NCI-H2171 (cell line): ENCODE data around the gene CEACAM18.
"Not testable (repeated sequence)": the region's sequence is repeated elsewhere in the genome, so short reads cannot be mapped to it uniquely, and the experiment has no call there.

Experiments used
- DNase-seq: peaks from one replicate; lab custom pipeline; 2025; lab: John Stamatoyannopoulos, UW

The CEACAM18 gene

DNA sequence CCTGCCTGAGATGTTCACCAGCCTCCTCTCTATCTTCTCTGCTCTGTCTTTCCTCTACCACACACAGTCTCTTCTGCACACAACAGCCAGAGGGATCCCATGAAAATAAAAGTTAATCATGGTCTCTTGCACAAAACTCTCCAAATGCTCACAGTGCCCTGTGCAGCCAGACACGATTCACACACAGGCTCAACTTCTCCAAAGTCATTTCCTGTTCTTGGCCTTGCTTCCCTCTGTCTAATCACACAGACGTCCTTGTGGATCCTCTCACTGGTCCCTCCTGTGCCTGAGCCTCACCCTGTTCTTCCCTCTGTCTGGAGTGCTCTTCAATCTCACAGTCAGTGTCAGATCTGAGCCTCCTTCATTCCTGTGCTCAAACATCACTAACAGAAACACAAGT is 15.4 kb downstream of the CEACAM18 start:
- no peak for DNase-seq

DNA sequence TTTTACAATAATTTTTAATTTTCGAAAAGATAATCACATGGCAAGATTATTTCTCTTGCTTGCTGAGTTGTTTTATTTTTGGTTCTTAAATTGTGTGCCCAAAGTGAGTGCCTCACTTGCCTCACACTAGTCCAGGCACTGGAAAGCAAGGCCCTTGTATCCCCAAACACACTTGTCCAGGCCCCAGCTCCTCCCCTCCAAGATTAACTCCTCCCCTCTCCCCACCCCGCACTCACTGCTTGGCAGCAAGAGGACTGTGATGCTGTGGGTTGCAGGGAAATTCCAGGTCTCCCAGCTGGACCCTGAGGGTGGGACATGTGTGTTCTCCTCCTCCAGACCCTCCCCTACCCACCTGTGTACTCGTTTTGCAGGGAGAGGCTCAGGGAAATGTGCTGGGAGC is 19.3 kb downstream of the CEACAM18 start:
- no peak for DNase-seq

DNA sequence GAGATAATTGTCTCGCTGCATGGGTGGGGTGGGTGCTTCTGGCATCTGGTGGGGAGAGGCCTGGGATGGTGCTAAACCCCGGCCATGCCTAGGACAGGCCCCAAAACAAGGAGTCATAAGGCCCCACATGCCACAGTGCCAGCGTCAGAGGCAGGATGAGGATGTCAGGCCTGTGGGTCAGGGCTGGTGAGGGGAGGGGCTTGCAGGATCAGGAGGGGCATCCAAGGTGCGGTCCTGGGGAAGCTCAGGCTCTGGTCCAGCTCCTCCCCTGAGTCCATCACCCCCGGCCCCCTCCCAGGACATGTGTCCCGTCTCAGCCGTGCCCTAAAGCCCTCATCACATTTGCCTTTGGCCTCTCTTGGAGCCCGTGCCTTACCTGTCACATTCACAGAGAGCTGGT is 22.6 kb downstream of the CEACAM18 start:
- not testable (repeated sequence) for DNase-seq

DNA sequence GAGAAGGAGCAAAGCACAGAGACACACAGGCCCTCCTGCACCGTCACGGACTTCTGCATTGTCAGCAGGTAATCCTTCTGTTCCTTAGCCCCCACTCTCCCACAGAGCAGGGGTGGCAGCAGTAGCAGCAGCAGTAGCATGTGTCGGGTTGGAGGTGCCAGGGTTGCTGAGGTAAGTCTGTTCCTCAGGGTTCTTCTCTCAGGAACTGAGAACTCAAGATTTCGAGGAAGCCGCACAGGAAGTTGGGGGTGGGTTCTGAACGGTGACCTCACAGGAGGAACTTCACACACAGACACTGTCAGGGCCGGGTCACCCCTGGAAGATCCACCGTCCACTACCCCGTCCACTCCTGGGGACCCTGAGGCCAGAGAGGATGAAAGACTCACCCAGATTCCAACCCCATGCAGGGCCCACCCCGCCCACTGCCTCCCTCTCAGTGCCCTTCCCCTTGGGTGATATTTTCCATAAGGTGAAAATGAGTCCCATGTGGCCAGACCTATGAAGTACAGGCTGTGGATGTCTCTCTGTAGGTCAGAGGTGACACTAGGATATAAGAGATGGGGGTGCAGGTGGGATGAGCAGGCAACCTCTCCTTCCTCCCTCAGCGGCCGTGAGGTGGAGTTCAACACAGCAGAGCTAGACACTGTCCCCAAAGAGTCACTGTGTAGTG is 23.4 kb downstream of the CEACAM18 start, which contains the start of gene SIGLEC12:
Gene SIGLEC12 (minus strand): TSS at position 207 of the 670 bp plus-strand sequence. CDS start 67 bp downstream, at position 140.
- no peak for DNase-seq

DNA sequence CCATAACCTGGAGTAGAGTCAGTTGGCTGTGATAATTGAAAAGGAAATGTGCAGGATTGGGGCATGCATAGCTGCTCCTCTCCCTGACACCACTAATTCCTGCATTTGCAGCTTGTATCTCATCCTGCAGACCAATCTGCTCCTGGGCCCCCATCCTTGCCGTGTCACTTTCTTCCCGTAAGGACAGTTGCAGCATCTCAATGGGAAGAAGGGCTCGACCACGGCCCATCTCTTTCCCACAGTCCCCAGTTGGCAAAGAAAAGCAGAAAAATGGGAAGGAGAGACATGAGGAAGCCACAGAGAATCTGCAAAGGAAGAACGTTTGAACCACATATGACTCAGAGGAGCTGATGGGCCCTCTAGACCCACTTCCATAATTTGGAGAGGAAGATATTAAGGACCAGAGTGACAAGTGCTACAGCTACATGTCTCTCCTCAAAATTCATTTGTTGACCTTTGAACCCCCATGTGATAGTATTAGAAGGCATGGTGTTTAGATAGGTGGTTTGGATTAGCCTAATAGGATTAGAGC is 25.0 kb downstream of the CEACAM18 start:
- DNase-seq: no peak

DNA sequence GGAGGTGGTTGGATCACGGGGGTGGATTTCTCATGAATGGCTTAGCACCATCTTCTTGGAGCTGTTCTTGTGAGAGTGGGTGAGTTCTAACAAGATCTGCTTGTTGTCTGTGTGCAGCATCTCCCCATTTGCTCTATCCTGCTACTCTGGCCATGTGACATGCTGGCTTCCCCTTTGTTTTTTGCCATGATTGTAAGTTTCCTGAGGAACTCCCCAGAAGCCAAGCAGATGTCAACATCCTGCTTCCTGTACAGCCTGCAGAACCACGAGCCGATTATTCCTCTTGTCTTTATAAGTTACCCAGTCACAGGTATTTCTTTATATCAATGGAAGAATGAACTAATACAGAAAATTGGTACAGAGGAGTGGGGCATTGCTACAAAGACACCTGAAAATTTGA is 25.6 kb downstream of the CEACAM18 start:
- no peak for DNase-seq

DNA sequence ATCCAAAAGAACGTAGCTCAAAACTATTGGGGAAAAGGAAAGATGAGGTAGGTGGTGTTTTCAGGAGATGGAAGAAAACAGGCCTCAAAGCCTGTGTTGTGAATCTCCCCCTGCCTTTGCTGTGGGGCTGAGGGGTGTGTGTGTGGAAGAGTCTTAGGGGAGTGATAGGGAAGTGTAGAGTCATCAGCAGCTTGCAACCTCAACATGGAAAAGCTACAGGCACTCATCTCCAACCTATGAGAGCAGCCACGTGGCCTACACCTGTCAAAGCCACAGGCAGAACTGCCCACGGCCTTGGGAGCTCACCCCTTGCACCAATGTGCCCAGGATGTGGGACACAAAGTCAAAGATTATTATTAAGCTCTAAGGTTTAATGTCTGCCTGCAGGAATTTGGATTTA is 27.6 kb downstream of the CEACAM18 start:
- no peak for DNase-seq

DNA sequence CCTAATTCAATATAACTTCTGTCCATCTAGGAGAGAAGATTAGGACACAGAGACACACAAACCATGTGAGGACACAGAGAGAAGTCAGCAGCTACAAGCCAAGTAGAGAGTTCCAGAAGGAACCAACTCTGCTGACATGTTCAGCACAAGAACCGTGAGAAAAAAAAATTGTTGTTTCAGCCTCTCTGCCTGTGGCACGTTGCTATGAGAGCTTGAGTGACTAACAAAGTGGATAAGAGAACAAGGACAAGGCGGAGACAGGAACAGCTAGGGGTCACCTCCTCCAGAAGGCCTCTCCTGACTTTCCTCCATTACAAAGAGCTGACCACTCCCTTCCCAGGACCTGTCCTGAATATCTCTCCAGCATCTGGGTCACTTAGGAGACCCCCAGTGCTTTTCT is 28.9 kb downstream of the CEACAM18 start:
- DNase-seq: no peak

DNA sequence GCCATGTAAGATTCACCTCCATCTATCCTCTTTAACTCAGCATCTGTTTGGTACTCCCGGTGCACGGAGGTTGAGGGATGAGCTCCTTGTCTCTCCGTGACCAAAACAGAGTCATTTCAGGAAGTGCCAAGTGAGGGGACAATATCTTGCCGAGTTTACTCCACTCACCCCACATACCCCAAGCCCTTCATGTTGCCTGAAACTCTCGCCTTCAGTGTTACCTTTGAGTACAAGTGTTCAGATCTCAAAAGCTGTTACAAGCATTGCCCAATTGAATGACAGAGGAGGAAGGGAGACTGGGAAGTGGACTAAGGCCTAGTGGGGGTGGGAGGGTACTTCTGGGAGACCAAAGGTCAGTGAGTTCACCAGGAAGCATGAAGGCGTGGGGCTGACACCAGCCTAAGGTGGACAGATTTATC is 29.3 kb downstream of the CEACAM18 start:
- DNase-seq: no peak

DNA sequence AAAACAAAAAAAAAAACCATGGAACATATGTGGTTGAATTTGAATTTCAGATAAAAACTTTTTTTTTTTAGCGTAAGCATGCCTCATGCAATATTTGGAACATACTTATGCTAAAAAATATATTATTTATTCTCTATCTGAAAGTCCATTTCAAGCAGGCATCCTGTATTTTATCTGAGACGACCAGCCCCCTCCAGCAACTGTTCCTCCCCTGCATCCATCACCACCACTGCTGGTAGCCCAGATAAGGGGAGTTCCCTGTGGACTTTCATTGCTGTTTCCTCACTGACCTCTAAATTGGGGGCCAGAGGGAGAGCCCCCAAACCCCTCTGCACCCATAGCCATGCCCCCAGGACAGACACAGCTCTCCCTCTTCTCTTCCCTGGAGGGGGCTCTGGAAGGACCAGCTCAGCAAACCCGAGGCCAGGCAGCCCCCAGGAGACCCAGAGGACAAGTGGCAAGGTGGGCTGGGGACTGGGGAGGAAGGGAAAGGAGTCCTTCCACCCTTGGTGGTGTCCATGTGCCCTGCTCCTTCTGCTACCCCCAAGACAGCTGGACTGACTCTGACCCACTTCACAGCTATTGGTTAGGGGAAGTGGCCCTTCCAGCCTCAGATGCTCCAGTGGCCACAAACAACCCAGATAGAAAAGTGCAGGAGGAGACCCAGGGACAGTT is 29.9 kb downstream of the CEACAM18 start:
- DNase-seq: no peak

DNA sequence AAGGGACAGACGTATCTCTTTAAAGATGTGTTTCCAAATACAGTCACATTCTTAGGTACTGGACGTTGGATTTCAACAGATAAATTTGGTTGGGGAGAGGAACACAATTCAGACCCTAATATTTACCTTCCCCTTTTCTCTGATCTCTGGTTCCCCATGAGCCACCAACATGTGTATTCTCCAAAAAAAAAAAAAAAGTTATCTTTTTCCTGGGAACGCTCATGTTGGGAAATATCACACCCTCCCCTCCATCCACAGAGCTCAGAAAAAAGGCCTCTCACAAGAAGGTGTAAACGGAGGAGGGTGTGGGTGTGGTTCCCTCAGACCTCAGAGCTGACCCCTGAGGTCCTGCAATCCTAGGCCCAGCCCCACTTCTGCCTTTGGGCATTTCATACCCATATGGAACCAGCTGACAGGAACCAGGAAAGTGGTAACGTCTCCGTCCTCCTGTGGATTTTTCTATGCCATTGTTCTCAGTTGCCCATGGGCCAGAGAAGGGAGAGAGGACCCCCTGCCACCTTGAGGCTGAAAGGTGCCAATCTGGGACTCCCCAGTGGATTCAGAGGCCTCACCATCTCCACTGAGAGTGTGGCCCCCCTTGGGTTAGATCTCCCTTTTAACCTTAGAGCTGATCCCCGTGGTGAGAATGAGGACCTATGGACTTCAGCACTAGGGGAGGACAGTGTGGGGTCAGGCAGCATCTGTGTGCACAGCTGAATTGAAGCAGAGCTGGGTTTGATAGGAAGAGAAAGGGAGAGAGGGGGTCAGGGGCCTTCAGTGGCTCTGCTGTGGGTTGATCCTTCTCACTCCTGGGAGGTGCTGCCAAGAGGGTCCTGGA is 31.7 kb downstream of the CEACAM18 start:
- DNase-seq: no peak

DNA sequence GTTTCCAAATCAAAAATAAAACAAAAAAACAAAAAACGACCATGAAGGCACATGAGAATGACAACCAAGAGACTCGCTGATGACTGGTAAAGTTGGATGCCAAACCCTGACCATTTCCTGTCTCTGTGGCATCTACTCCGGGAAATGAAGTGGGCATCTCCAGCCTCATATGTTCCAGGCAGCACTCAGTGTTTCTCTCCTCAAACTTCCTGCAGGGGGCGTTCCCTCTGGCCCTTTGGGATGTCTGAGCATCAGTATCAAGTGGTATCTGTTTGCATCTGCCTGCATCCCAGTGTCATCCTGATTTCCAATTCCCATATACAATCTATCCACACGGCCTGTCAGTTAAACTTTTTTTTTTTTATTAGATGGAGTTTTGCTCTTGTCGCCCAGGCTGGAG is 33.0 kb downstream of the CEACAM18 start:
- no peak for DNase-seq

DNA sequence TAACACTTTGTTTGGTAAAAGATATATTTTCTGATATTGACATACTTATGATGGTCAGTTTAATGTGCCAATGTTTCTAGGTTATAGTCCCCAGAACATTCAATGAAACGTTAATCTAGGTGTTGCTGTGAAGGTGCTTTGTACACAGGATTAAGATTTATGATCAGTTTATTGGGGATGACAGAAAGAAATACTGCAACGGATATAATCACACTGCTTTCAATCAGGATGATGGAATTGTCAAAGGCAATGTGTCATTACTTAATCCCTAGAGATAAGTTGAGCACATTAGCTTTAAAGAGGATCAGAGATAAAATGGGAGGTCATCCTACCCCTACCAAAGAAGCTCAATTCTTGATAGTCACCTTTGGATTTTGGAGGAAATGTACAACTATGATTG is 35.6 kb downstream of the CEACAM18 start:
- no peak for DNase-seq

DNA sequence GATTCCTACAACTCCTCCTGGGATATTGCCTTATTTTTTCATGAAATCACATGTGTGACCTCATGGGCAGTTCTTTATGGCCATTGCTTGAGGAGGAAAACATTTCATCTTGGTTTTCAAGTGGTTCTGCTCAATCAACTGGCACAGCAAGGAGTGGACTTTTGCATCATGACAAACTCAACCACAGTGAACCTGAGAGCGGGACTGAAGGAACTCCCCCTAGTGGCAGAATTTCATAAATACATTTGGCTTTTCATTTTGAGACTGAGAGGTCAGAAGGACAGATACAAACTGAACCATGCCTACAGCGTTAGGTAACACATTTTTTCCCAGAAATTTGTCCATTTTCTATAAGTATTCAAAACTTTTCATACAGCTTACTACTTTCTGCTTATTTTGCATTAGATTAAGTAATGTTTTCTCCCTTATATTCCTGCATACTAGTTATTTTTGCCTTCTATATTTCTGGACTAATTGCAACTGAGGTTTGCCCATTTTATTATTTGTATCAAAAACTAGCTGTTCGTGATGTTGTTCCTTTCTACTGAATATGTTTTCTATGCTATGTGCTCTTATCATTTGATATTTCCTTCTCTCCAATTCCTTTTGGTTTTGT is 36.6 kb downstream of the CEACAM18 start:
- DNase-seq: peak; percentile 1

DNA sequence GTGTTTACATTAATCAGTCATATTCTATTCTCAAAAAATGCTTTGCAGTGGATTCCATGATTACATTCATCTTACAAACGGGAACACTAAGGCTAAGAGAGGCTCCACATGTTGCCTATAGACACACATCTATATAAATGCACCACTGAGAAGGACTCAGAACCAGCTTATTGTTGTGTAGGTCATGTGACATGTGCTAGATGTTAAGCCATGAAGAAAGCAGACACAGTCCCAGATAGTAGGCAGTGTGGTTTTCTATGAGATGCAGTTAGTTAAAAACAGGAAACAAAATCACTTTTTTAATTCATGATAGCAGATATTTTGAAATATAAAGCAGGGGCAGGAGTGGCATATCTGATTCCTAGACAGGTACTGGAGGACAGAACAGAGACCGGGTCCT is 42.4 kb downstream of the CEACAM18 start:
- DNase-seq: no peak

DNA sequence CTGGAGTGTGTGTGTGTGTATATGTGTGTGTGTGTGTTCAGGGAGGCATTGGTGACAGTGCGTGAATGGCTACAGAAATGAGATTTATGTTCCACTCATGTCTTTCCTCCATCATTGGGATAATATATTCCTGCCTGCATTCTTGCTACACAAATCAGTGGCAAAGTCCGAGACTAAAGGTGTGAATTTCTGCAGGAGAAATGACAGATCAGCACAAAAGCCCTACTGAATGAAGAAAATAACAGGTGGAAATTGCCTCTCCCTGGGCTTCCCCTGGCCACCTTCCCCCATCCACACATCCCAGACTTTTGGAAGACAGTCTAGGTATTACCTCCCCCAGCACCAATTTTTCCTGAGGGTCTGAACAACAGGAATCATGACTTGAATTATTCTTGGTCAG is 43.0 kb downstream of the CEACAM18 start:
- DNase-seq: no peak

DNA sequence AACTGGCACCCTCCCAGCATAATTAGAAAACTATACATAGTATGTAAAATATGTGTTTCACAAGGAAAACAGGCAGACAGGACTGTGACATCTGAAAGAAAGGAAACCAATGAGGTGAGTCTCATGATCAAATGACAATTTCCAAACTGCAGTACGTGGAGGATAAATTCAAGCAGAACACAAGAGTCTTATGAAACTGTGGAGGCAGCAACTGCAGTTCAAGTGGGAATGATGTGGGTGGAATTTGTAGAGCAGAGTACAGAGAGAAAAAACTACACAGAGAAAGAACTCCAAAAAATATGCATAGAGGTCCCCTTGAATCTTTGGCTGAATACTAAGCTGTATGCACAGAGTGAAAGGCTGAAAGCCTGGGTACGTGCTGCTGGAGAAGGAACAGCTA is 43.4 kb downstream of the CEACAM18 start:
- DNase-seq: no peak

DNA sequence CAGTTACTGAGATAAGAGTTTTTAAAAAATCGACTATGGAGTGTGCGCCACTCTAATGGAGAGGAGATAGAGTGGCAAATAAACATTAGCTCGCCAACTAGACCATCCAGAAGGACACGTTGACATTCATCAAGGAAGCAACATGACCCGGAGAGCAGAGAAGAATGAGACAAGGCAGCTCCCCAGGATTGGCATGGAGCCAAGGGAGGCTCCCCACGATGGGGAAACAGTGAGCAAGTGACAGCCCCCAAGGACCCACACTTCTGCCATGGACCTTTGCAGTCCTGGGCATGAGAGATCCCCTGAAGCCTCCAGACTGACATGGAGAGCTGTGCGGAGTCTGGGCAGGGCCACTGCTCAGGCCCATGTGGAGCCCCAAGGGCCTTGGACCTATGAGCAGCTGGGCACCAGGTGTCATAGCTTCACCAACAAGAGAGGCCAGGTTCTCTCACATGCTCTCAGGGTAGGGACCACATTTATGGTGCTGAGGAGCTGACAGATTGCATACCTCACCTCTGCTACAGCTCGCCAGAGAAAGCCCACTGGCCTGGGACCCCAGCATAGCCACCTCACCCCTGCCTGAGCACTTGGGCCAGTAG is 46.4 kb downstream of the CEACAM18 start:
- no peak for DNase-seq

DNA sequence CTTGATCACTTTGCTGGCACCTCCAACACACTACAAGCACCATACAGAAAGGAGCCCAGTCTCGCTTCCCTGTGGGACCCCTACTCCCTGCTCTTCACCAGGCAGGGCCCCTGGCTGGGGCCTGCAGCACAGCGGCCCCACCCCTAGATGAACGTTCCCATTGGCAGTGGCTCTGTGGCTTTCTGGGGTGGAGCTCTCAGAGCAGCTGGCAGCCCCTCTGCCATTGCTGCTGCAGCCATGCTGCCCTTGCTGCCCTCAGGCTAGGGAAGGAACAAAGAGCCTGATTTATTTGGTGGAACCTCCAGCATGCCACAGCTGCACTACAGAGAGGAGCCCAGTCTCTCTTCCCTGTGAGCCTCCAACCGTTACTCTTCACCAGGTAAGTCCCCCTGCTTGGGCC is 47.3 kb downstream of the CEACAM18 start:
- DNase-seq: no peak

DNA sequence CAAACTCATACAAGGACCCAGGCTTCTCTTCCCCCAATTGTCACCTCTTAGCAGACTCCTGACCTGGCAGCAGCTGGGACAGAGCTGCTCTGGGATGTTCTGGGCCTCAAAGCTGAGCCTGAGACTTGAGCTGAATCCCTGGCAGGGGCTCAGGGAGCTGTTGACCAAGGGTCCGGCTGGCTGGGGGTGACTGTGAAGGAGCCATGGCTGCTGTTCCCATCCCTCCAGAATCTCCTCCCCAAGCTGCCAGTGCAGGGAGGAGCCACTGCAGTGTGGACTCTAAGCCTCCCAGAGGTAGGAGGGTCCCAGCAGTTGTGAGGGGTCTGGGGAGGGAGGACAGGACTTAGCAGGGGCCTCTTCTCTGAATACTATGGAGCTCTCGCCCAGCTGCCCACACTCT is 51.0 kb downstream of the CEACAM18 start:
- no peak for DNase-seq

DNA sequence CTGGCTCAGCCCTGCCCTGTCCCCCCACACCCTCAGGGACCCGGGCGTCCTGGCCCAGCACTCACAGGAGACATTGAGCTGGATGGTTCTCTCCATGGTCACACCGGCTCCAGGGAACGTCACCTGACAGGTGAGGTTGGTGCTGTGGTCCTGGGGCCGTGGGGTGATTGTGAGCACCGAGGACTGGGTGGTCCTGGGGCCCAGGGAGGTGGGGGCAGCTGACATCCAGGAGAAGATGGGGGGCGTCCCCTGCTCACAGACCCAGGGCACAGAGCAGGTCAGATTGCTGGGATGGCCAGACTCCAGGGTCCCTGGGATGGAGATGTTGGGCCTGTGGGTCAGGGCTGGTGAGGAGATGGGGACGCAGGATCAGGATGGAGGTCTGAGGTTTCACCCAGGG is 52.3 kb downstream of the CEACAM18 start:
- DNase-seq: no peak
